HCT116 (cell line): ENCODE measurements around the gene FAM89B. TPM values are rescaled to one million over a fixed set of nuclear protein-coding genes. Genes with fewer than 3 reads are reported as not detected.

Experiments
- ATAC-seq: fragments of 200-7000 bp; cut with Tn5 transposase; 2 replicates; pipeline ENCODE4 v1.9.1; 2020; ENCODE audit warnings: mild to moderate bottlenecking, moderate library complexity
- BruUV-seq: library from RNA; stranded (reverse); fragments of 400-500 nt; replicated peaks from 2 replicates; lab custom pipeline; 2021; lab: Mats Ljungman, UMichigan
- CTCF ChIA-PET: fragments of 300-600 bp; sonication (Branson Sonifier 250); formaldehyde crosslinking; loops from one replicate; lab custom pipeline; 2021; ENCODE audit warnings: antibody characterized with exemption; lab: Charles Lee
- POLR2A ChIA-PET: fragments of 300-600, 350-600 bp; sonication (Branson Sonifier 250); formaldehyde crosslinking; loops from one replicate; lab custom pipeline; 2021; ENCODE audit warnings: antibody characterized with exemption; lab: Charles Lee
- RAD21 ChIA-PET, 2 experiments: fragments of 300-600 bp; sonication (Branson Sonifier 250); formaldehyde crosslinking; loops; one replicate each; lab custom pipeline; 2023; ENCODE audit warnings: low total read pairs in 2 of 2; ENCODE audit not compliant: uncharacterized antibody in 2 of 2, unreplicated experiment in 2 of 2, low non-redundant PET in 1 of 2; lab: Charles Lee
- DNase-seq: peaks from one replicate; pipeline ENCODE4 v3.0.0-alpha.2; 2010; ENCODE audit warnings: low read depth, low spot score
- H2AFZ ChIP-seq: fragments of 200-600 bp; shearing (Covaris generic), sonication (generic); 2 replicates; pipeline ENCODE4 v1.6.1; 2017; ENCODE audit warnings: low read depth, mixed run types, mixed read lengths, antibody characterized with exemption, low read length; ENCODE audit not compliant: poor library complexity, severe bottlenecking
- H3K27ac ChIP-seq: 2 replicates; pipeline ENCODE4 v1.5.1; 2012; ENCODE audit warnings: low read depth, low read length
- H3K27me3 ChIP-seq: fragments of 200-600 bp; sonication (generic); 2 replicates; pipeline ENCODE4 v1.6.1; 2016; ENCODE audit warnings: mixed run types, low read length, mixed read lengths; ENCODE audit not compliant: insufficient read depth
- H3K36me3 ChIP-seq, 2 experiments: fragments of 200-500 bp in 1 of 2; fragments of 200-600 bp in 1 of 2; sonication (Bioruptor generic) in 1 of 2; sonication (generic) in 1 of 2; 2 replicates each; pipeline versions ENCODE4 v1.5.1 to v1.6.1; 2014 to 2016; ENCODE audit warnings: low read length in 2 of 2, inconsistent platforms in 1 of 2, mixed read lengths in 1 of 2, mixed run types in 1 of 2; ENCODE audit not compliant: insufficient read depth in 2 of 2, control insufficient read depth in 1 of 2
- H3K4me1 ChIP-seq, 2 experiments: fragments of 200-600 bp in 1 of 2; sonication (generic) in 1 of 2; 2 replicates each; pipeline versions ENCODE4 v1.5.1 to v1.6.1; 2012 to 2017; ENCODE audit warnings: low read length in 2 of 2, inconsistent platforms in 1 of 2, mild to moderate bottlenecking in 1 of 2, mixed read lengths in 1 of 2, mixed run types in 1 of 2, moderate library complexity in 1 of 2; ENCODE audit not compliant: insufficient read depth in 2 of 2, control insufficient read depth in 1 of 2
- H3K4me2 ChIP-seq: fragments of 200-600 bp; sonication (generic); 2 replicates; pipeline ENCODE4 v1.6.1; 2017; ENCODE audit warnings: mixed run types, low read length, mixed read lengths
- H3K4me3 ChIP-seq, 2 experiments: fragments of 200-600 bp in 1 of 2; sonication (generic) in 1 of 2; replicated peaks in 1 of 2; 2 replicates each; pipeline ENCODE4 v1.5.1; 2011 to 2016; ENCODE audit warnings: low read length in 2 of 2, control low read depth in 1 of 2, low read depth in 1 of 2, mild to moderate bottlenecking in 1 of 2, mixed read lengths in 1 of 2, mixed run types in 1 of 2
- H3K79me2 ChIP-seq: fragments of 200-600 bp; sonication (generic); 2 replicates; pipeline ENCODE4 v1.6.1; 2017; ENCODE audit warnings: mild to moderate bottlenecking, mixed run types, low read length, moderate library complexity, mixed read lengths; ENCODE audit not compliant: insufficient read depth
- H3K9ac ChIP-seq: fragments of 200-600 bp; sonication (generic); 2 replicates; pipeline ENCODE4 v1.6.1; 2016; ENCODE audit warnings: low read length, mixed read lengths
- H3K9me2 ChIP-seq: fragments of 200-600 bp; sonication (generic), shearing (Covaris generic); 2 replicates; pipeline ENCODE4 v1.6.1; 2017; ENCODE audit warnings: mixed run types, mild to moderate bottlenecking, moderate library complexity; ENCODE audit not compliant: insufficient read depth
- H3K9me3 ChIP-seq, 2 experiments: fragments of 200-500 bp in 1 of 2; fragments of 200-600 bp in 1 of 2; sonication (Bioruptor generic) in 1 of 2; sonication (generic) in 1 of 2; 2 replicates each; pipeline ENCODE4 v1.6.1; 2014 to 2017; ENCODE audit warnings: low read length in 2 of 2, mixed read lengths in 2 of 2, inconsistent platforms in 1 of 2, low read depth in 1 of 2, mild to moderate bottlenecking in 1 of 2, mixed run types in 1 of 2, moderate library complexity in 1 of 2; ENCODE audit not compliant: control insufficient read depth in 1 of 2, insufficient read depth in 1 of 2
- H4K20me1 ChIP-seq: fragments of 200-600 bp; sonication (generic), shearing (Covaris generic); 2 replicates; pipeline ENCODE4 v1.6.1; 2017; ENCODE audit warnings: mixed run types, mild to moderate bottlenecking, moderate library complexity; ENCODE audit not compliant: insufficient read depth
- CEBPB ChIP-seq: IDR thresholded peaks from 2 replicates; pipeline ENCODE4 v1.6.1; 2012; ENCODE audit warnings: low read depth
- EZH2 ChIP-seq: fragments of 200-600 bp; sonication (generic); IDR thresholded peaks from 2 replicates; pipeline ENCODE4 v1.6.1; 2017; ENCODE audit warnings: antibody characterized with exemption, mixed run types
- FOSL1 ChIP-seq: IDR thresholded peaks from 2 replicates; pipeline ENCODE4 v1.6.1; 2012; ENCODE audit warnings: low read depth
- MAX ChIP-seq: IDR thresholded peaks from 2 replicates; pipeline ENCODE4 v1.6.1; 2012
- POLR2A ChIP-seq: IDR thresholded peaks from 2 replicates; pipeline ENCODE4 v1.7.0; 2011; ENCODE audit warnings: borderline replicate concordance; ENCODE audit not compliant: insufficient read depth, insufficient read length; ENCODE audit errors: extremely low read depth
- RAD21 ChIP-seq: IDR thresholded peaks from 2 replicates; pipeline ENCODE4 v1.6.1; 2012; ENCODE audit warnings: low read depth, mild to moderate bottlenecking
- REST ChIP-seq: IDR thresholded peaks from 2 replicates; pipeline ENCODE4 v1.6.1; 2012; ENCODE audit warnings: low read depth
- SIN3A ChIP-seq: IDR thresholded peaks from 2 replicates; pipeline ENCODE4 v1.6.1; 2012; ENCODE audit warnings: low read depth
- SP1 ChIP-seq: IDR thresholded peaks from 2 replicates; pipeline ENCODE4 v1.6.1; 2012; ENCODE audit warnings: low read depth
- SRF ChIP-seq: IDR thresholded peaks from 2 replicates; pipeline ENCODE4 v1.6.1; 2012; ENCODE audit warnings: low read depth
- TCF7L2 ChIP-seq: IDR thresholded peaks from 2 replicates; pipeline ENCODE4 v1.7.0; 2011; ENCODE audit warnings: borderline replicate concordance, inconsistent platforms; ENCODE audit not compliant: insufficient read depth, insufficient read length; ENCODE audit errors: extremely low read depth
- YY1 ChIP-seq: IDR thresholded peaks from 2 replicates; pipeline ENCODE4 v1.6.1; 2011; ENCODE audit warnings: low read length, low read depth, moderate library complexity, mild to moderate bottlenecking; ENCODE audit not compliant: insufficient replicate concordance; ENCODE audit errors: extremely low read depth
- ZBTB33 ChIP-seq: IDR thresholded peaks from 2 replicates; pipeline ENCODE4 v1.6.1; 2011; ENCODE audit warnings: mild to moderate bottlenecking, low read length, moderate library complexity; ENCODE audit not compliant: insufficient replicate concordance; ENCODE audit errors: extremely low read depth
- ZFX ChIP-seq: fragments of 450-650 bp; IDR thresholded peaks from 2 replicates; pipeline ENCODE4 v1.6.1; 2017
- intact Hi-C: fragments of 100-400 bp; cut with micrococcal nuclease; formaldehyde crosslinking; loops from 2 replicates; pipeline ENCODE4 v1.10.0; 2022
- total RNA-seq: library from RNA; stranded (reverse); gene quantifications from one replicate; pipeline ENCODE4 v1.2.1, GENCODE V29; 2021; ENCODE audit not compliant: unreplicated experiment

Gene FAM89B
- total RNA-seq, 1 experiment from 2014 or later = 60.0 TPM

GRCh38 chr11:65578134-65578533, 5.8 kb downstream of the FAM89B start:
- peaks cover 23% of the 10 kb centered on the region; the same call in 1 of the 2 replicates for H3K79me2 ChIP-seq
- no peaks in the 10 kb centered on the region for H3K9me2 ChIP-seq
- peak overlapping the region; percentile 97 for H3K27ac ChIP-seq
- H3K4me2 ChIP-seq = peak overlapping the region; percentile 78; the same call in 1 of the 2 replicates
- peaks cover 35 to 44% of the 10 kb centered on the region in 2 experiments for H3K4me1 ChIP-seq
- ChIA-PET RAD21 (no interaction called here), CTCF (interaction anchor here (1.3 kb wide), 1 partner anchor 8 kb away, joined by 3 read pairs; no protein-coding TSS in a partner anchor), POLR2A (interaction anchor here (1.6 kb wide), 1 partner anchor 37 kb away, joined by 5 read pairs; the partner anchor contains the start of gene PCNX3)
- BruUV-seq = no TSS peak
- TF ChIP-seq CEBPB = no peak
- no peak for TF ChIP-seq SRF
- no peak for TF ChIP-seq ZFX
- no peak for TF ChIP-seq RAD21
- TF ChIP-seq MAX = no peak
- no peak for TF ChIP-seq EZH2
- TF ChIP-seq SP1 = no peak
- TF ChIP-seq FOSL1 = no peak
- TF ChIP-seq REST = no peak
- TF ChIP-seq TCF7L2 = no peak
- no peak for TF ChIP-seq YY1
- no peak for TF ChIP-seq POLR2A
- TF ChIP-seq SIN3A = no peak
- TF ChIP-seq ZBTB33 = no peak
- H3K36me3 ChIP-seq = peaks cover 2 to 4% of the 10 kb centered on the region in 2 experiments; a peak in 2 of 4 replicates
- DNase-seq = no peak
- intact Hi-C loops = no loop called here
- peak overlapping the region; percentile 86; the same call in 1 of the 2 replicates for H3K9ac ChIP-seq
- H3K27me3 ChIP-seq = no peaks in the 10 kb centered on the region
- no peak overlapping the region for H2AFZ ChIP-seq
- H3K9me3 ChIP-seq = no peaks in the 10 kb centered on the region
- no peak for ATAC-seq
- H4K20me1 ChIP-seq = no peaks in the 10 kb centered on the region
- H3K4me3 ChIP-seq = no peak overlapping the region
